Right ventricle myocardium superior (tissue), 1 donor: ENCODE results near the gene MAP1LC3C. TPM values are rescaled to one million over a fixed set of nuclear protein-coding genes. Genes with fewer than 3 reads are reported as not detected.
"Not testable (repeated sequence)": the region's sequence is repeated elsewhere in the genome, so short reads cannot be mapped to it uniquely, and the experiment has no call there.

Experiments
- ATAC-seq: fragments of 200-7000 bp; cut with Tn5 transposase; one replicate; pipeline ENCODE4 v1.9.1; 2020; ENCODE audit warnings: mild to moderate bottlenecking; ENCODE audit not compliant: poor library complexity
- DNase-seq: peaks from one replicate; pipeline ENCODE4 v3.0.0-alpha.2; 2020
- intact Hi-C: fragments of 100-400 bp; cut with DNase I; formaldehyde crosslinking; loops from one replicate; pipeline ENCODE4 v1.11.2; 2022
- total RNA-seq: library from RNA; stranded (reverse); fragmentation: NEBNext Ultra II Directional; extraction: Animal tissue kit (Norgen Biotek cat#: 25700); gene quantifications from one replicate; pipeline ENCODE4 v1.2.1, GENCODE V29; 2021
- donor health status: DM: no; HTN: yes; CAD: no; lungs with severe emphysema.

MAP1LC3C gene
- total RNA-seq, 1 donor from 2014 or later: 0.24 TPM

DNA sequence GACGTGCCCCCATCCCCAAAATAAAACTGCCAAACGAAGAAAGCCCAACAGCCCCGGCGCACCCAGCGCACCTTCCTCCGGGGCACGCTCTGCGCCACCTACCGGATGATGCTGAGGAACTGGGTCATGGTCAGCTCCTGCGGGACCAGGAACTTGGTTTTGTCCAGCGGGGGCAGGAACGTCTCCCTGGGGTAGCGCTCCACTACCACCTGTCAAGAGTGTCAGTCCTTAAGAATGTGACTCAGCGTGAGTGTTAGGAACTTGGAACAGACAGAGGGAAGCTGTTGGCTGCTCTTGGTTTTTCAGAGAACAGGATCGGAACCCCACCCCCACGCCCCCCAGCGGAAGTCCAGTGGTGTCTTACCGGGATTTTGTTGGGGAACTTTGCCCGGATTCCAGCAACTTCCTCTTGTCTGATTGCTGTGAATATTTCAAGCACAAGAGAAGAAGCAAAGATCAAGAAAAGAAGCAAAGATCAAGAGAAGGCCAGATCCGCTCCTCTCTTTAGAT lies 431 bp downstream of the MAP1LC3C start:
- intact Hi-C loops: loop anchor here (10.0 kb wide), 2 partner anchors 104 to 384 kb away; no protein-coding TSS in a partner anchor
- DNase-seq (peak; percentile 81), ATAC-seq (peak; percentile 91)

DNA sequence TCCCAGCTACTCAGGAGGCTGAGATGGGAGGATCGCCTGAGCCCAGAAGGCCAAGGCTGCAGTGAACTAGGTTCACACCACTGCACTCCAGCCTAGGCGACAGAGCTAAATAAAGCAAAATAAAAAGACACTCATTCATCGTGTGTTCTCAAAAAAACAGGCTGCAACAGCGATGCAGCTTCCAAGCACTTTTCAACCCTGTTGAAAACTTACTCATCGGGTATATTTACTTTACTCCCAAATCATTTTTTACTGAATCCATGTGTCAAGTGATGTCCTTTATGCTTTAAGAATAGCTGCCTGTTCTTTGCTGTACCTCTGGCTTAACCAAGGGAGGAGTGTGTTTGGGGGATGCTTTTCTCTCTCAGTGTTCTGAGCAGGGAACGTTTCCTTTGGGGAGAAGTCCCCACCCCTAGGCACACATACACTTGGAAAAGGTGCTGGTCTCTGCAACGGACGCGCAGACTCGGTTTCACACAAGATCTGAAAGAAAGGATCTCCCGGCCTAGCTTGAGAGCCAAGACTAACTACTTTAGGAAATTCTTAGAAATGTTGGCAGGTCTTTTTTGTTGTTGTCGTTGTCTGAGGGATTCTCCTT lies 1.4 kb downstream of the MAP1LC3C start:
- ATAC-seq (no peak), DNase-seq (no peak)
- intact Hi-C loops: loop anchor here (10.0 kb wide), 2 partner anchors 103 to 383 kb away; no protein-coding TSS in a partner anchor

DNA sequence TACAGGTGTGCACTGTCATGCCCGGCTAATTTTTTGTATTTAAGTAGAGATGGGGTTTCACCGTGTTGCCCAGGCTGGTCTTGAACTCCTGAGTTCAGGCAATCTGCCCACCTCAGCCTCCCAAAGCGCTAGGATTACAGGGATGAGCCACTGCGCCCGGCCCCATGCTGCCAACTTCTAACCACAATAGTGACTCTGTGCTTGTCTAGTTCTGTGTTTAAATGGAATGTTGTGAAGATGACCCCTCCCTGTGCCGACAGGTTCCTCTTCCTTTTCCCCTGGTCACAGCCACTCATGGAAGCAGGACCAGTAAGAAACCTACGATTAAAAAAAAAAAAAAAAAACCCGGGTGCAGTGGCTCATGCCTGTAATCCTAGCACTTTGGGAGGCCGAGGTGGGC lies 4.7 kb downstream of the MAP1LC3C start:
- intact Hi-C loops: loop anchor here (10.0 kb wide), 2 partner anchors 99 to 379 kb away; no protein-coding TSS in a partner anchor
- DNase-seq (peak; percentile 18), ATAC-seq (no peak)

DNA sequence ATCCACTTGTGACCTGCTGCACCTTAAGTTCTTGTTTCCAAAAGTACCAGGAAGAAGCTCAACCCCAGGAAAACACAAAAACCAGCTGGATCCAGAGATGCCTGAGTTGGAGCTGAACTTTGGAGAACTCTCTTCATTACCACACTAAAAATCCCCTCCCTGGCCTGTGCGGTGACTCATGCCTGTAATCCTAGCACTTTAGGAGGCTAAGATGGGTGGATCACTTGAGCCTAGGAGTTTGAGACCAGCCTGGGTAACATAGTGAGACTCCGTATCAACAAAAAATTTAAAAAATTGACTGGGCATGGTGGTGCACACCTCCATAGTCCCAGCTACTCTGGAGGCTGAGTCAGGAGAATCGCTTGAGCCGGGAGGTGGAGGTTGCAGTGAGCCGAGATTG lies 6.2 kb downstream of the MAP1LC3C start:
- intact Hi-C loops: loop anchor here (10.0 kb wide), 2 partner anchors 98 to 378 kb away; no protein-coding TSS in a partner anchor
- ATAC-seq (no peak), DNase-seq (peak; percentile 22)

DNA sequence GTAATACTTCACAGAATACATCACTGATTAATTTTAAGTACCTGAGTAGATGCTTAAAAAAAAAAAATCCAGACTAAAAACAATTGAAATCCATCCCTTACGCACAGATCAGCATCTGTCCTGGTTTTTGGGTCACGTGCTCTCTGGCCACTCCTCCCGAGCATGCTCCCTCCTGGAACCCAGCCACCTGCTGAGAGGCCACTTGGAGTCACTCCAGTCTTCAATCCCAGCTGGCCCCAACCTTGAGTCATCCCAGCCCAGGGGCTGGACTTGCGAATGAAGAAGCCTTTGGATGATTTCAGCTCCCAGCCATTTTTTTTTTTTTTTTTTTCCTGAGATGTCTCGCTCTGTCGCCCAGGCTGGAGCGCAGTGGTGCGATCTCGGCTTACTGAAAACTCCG lies 8.9 kb downstream of the MAP1LC3C start:
- intact Hi-C loops: loop anchor here (10.0 kb wide), 2 partner anchors 95 to 375 kb away; no protein-coding TSS in a partner anchor
- peak; percentile 93 for ATAC-seq

DNA sequence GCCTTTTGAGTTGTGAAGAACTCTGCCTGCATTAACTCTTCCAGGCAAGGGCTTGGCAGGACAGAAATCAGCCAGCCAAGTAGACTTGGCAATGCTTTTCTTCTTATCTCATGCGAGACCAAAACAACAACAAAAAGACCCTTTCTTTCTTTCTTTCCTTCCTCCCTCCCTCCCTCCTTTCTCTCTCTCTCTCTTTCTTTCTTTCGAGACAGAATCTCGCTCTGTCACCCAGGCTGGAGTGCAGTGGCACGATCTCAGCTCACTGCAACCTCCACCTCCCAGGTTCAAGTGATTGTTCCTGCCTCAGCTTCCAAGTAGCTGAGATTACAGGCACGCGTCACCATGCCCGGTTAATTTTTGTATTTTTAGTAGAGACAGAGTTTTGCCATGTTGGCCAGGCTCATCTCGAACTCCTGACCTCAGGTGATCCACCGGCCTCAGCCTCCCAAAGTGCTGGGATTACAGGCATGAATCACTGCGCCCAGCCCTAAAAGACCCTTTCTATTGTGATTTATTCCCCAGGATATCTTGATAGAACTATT lies 10.4 kb downstream of the MAP1LC3C start:
- intact Hi-C loops, DNase-seq, ATAC-seq: not testable (repeated sequence)

More for the DNA sequence above, 8.9 kb downstream of the MAP1LC3C start:
- DNase-seq: peak; percentile 78

DNA sequence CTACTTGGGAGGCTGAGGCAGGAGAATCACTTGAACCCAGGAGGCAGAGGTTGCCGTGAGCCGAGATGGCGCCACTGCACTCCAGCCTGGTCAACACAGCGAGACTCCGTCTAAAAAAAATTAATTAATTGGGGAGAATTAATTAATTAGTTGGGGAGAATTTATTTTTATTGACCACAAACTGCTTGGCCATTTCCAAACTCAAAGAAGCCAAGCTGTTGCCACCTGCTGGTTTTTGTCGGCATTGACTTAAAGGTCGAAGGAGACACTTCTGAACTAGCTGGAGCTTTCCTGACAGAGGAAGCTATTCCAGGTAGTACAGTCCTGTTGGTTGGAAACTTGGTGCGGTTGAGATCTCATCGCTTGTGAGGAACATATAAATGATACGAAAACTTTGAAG lies 13.1 kb downstream of the MAP1LC3C start:
- DNase-seq (peak; percentile 10), ATAC-seq (no peak)
- intact Hi-C loops: no loop called here

DNA sequence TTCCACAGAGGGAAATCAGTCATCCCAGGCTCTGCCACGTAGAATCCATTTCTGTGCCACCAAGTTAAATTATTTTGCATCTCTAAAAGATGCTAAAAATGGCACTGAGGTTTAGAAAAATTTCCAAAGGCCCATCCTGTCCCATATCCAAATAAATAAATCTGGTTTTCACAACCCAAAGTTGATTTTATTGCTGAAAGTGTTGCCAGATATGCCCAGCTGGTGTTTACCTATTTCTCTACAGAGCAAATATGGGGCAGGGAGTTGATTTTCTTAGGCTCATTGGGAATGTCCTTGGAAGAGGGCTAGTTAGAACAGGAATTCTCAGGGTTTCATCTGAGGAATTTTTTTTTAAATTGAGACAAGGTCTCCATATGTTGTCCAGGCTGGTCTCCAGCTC lies 19.0 kb downstream of the MAP1LC3C start:
- intact Hi-C loops: no loop called here
- DNase-seq (no peak), ATAC-seq (no peak)

DNA sequence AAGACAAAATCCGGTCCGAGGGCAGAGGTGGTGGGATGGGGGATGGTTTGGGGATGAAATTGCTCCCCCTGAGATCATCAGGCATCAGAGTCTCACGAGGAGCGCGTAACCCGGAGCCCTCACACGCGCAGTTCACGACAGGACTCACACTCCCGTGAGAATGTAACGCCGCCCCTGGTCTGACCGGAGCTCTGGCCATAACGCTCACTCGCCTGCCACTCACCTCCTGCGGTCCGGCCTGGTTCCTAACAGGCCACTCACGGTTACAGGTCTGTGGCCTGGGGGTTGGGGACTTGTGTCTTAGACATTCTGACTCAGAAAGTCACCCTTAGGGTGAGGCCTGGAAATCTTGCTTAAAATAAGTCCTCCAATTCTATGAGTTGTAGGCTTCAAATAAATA lies 19.8 kb downstream of the MAP1LC3C start:
- DNase-seq: no peak
- intact Hi-C loops: no loop called here
- no peak for ATAC-seq

DNA sequence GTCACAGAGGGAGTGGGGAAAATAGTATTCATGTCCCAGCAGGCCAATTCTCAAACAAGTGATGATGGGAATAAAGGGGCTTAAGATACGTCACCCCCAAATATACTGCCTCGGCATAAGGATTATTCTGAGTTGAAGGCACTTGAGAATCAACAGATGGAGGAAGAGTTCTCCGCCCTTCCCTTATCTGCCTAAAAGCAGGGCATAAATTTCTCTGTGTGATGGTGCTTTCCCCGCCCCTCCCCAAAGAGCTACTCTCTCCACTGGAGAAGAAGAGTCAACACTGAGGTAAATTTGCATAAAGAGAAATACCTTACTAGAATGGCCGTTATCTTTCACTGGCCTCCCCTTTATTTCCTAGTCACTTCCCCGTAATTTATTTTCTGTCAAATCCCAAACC lies 22.7 kb downstream of the MAP1LC3C start:
- intact Hi-C loops: no loop called here
- ATAC-seq: no peak
- no peak for DNase-seq

DNA sequence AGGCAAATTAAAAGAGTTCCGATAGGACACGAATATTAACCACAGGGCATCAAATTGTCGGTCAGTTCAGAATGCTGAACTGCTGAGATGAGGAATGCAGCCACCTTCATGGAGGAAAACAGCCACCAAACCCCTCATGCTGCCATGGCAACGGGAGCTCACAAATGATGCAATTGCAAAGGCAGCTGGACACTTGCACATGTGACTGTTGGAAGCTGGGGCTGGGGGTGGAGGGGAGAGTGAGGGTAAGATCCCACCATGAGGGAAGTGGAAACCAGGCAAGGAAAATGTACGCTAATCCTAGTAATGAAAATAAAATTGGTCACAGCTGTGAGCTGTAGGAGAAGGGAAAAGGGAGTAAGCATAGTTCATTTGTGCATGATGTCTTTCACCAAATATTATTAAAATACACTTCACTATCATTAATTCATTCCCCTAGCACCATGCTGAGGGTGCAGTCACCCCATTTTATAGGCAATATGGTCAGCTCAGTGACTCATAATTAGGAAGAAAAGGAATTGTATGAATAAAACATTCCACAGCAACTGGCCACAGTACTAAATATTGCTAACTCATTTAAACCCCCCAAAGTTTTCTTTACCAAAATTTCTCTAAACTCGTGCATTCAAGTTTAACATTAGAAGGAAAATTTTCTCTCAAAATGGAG lies 26.1 kb downstream of the MAP1LC3C start:
- intact Hi-C loops: no loop called here
- ATAC-seq (no peak), DNase-seq (no peak)

DNA sequence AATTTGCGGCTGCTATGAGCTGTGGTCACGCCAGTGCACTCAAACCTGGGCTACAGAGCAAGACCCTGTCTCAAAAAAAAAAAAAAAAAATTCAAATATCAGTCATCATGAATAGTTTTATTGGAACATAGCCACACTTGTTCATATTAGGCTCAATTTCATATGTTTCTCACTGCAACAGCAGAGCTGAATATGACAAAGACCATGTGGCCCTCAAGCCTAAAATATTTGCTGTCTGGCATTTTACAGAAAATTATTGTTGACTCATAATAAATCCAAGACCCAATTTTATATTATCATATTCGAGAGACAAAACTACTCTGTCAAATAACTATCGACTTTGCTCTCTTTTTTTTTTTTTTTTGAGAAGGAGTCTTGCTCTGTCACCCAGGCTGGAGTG lies 30.3 kb downstream of the MAP1LC3C start:
- intact Hi-C loops: no loop called here
- ATAC-seq (no peak), DNase-seq (no peak)

DNA sequence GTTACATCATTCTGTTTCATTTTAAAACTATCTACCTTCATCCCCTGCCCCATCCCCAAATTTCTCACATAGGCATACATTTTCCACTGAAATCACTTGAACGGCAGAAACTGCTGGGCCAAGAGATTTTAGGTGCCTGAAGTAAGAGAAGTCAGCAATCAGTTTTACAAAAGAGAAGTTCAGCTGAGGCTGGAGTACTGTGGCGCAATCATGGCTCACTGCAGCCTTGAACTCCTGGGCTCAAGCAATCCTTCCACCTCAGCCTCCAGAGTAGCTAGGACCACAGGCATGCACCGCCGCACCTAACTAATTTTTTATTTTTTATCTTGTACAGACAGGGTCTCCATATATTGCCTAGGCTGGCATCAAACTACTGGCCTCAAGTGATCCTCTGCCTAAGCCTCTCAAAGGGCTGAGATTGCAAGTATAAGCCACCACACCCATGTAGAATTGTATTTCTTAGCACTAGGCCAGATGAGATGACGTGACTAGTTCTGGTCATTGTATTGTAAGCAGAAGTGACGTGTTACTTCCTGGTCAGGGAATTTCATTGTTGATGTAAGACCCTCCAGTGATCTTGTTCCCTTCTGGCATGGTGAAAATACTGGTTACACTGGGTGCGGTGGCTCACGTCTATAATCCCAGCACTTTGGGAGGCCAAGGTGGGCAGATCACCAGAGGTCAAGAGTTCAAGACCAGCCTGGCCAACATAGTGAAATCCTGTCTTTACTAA lies 34.2 kb downstream of the MAP1LC3C start:
- ATAC-seq (peak; percentile 56), DNase-seq (peak; percentile 54)
- intact Hi-C loops: no loop called here

DNA sequence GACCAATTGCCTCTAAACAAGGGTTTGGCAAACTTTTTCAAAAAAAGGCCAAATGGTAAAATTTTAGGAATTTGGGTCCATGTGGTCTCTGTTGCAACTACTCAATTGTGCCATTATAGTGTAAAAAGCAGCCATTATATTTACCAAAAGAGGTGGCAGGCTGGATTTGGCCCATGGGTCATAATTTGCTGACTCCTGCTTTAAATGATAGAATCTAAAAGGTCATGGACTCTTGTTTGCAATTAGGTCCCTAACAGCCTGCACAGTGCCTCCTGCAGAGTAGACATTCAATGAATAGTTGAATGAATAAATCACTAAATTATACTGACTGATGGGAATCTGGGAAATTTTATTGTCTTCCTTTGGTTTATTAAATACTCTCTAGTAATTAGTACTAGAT lies 35.2 kb downstream of the MAP1LC3C start:
- DNase-seq: no peak
- no peak for ATAC-seq
- intact Hi-C loops: no loop called here

DNA sequence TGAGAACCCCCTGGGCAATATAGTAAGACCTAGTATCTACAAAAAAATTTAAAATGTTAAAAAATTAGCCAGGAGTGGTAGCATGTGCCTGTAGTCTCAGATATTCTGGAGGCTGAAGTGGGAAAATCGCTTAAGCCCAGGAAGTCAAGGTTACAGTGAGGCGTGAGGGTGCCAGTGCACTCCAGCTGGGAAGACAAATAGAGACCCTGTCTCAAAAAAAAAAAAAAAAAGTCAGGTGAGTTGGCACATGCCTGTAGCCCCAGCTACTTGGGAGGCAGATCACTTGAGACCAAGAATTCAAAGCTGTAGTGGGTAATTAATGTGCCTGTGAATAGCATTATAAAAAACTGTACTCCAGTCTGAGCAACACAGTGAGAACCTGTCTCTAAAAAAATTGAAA lies 36.7 kb downstream of the MAP1LC3C start:
- DNase-seq (no peak), ATAC-seq (no peak)
- intact Hi-C loops: no loop called here

DNA sequence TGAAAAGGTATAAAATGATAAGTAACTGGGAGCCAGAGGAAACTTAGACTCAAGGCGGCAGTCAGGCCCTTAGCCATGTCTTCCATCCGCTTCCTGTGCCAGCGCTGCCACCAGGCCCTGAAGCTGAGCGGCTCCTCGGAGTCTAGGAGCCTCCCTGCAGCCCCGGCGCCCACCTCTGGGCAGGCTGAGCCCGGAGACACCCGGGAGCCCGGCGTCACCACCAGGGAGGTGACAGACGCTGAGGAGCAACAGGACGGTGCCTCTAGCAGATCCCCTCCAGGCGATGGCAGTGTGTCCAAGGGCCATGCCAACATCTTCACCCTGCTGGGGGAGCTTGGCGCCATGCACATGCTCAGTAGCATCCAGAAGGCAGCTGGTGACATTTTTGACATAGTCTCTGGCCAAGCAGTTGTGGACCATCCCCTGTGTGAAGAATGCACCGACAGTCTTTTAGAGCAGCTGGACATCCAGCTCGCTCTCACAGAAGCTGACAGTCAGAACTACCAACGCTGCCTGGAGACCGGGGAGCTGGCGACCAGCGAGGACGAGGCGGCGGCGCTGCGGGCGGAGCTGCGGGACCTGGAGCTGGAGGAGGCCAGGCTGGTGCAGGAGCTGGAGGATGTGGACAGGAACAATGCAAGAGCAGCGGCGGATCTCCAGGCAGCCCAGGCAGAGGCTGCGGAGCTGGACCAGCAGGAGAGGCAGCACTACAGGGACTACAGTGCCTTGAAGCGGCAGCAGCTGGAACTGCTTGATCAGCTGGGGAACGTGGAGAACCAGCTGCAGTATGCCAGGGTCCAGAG lies 41.0 kb downstream of the MAP1LC3C start, which contains the start of gene BECN2:
BECN2 (plus strand) TSS at position 76 of the 803 bp plus-strand sequence; CDS start at position 76, 0 bp downstream.
- intact Hi-C loops: no loop called here
- no peak for ATAC-seq

DNA sequence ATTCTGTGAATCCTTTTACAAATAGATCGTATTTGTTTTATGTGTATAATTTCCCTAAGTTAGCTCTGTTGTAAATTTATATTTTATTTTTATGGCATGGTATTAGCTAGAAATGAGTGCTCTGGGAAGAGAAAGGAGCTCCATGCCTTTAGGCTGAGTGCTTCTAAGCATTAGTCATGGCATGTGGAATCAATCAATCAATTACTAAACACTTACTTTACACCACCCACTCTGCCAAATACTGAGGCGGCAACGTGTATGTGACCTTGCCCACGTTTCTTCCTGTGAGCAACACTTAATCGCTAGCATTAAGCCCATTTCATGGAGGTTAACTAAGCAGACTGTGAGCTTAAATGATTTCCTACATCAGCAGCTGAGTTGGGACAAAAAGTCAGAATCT lies 48.5 kb downstream of the MAP1LC3C start:
- DNase-seq (no peak), ATAC-seq (no peak)
- intact Hi-C loops: no loop called here

More for the DNA sequence above, 41.0 kb downstream of the MAP1LC3C start, which contains the start of gene BECN2:
- no peak for DNase-seq

DNA sequence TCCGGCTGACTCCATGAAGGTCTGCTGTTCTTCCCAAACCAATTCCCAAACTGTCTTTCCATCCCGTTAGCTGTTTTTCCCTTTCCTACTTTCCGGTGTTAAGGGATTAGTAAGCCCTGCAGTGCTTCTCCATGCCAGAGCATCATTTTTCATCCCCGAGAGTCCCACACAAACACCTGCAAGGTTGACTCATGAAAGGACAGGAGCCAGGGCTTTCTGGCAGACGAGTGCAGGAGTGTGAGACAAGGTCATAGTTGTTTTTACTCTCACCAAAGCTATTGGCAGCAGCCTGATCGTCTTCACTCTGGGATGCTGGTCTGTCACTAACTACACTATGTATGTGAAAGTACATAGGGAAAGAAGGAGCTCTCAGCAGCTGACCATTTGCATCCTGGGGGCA lies 51.5 kb downstream of the MAP1LC3C start:
- ATAC-seq (no peak), DNase-seq (no peak)
- intact Hi-C loops: no loop called here
